Lower lobe of right lung (tissue), 2 donors: ENCODE results near the gene TPP2. TPM values are rescaled to one million over a fixed set of nuclear protein-coding genes. Genes with fewer than 3 reads are reported as not detected.

Experiments used
- ATAC-seq, 2 donors: fragments of 200-7000 bp; cut with Tn5 transposase; one replicate each; pipeline ENCODE4 v1.9.1; 2020 to 2022; ENCODE audit warnings: mild to moderate bottlenecking in 2 of 2, moderate library complexity in 2 of 2
- DNase-seq: peaks from one replicate; pipeline ENCODE4 v3.0.0-alpha.2; 2020
- H3K27ac ChIP-seq: fragments of 200-600 bp; one replicate; pipeline ENCODE4 v1.8.0; 2022
- H3K27me3 ChIP-seq: fragments of 200-600 bp; one replicate; pipeline ENCODE4 v1.8.0; 2022; ENCODE audit warnings: low read depth
- H3K36me3 ChIP-seq: fragments of 200-600 bp; one replicate; pipeline ENCODE4 v1.8.0; 2022; ENCODE audit warnings: mild to moderate bottlenecking
- H3K4me1 ChIP-seq: fragments of 200-600 bp; one replicate; pipeline ENCODE4 v1.8.0; 2022
- H3K4me3 ChIP-seq: fragments of 200-600 bp; one replicate; pipeline ENCODE4 v1.8.0; 2022; ENCODE audit warnings: mild to moderate bottlenecking
- H3K9me3 ChIP-seq: fragments of 200-600 bp; one replicate; pipeline ENCODE4 v1.8.0; 2022
- intact Hi-C: fragments of 100-400 bp; cut with DNase I; formaldehyde crosslinking; loops from one replicate; pipeline ENCODE4 v1.11.0; 2022
- total RNA-seq: library from RNA; stranded (reverse); fragmentation: NEBNext Ultra II Directional; extraction: Animal tissue kit (Norgen Biotek cat#: 25700); gene quantifications from one replicate; pipeline ENCODE4 v1.2.1, GENCODE V29; 2021
- TF ChIP-seq, protein P1 (sequence below): fragments of 200-600 bp; IDR thresholded peaks from one replicate; pipeline ENCODE4 v1.8.0; 2022; ENCODE audit warnings: antibody characterized with exemption, mild to moderate bottlenecking
- donor health status: DM: no; HTN: yes; CAD: no; lungs with severe emphysema.

The TPP2 gene
- total RNA-seq, 1 donor from 2014 or later: 41.7 TPM

GRCh38 chr13:102697929-102698648 is 101.3 kb downstream of the TPP2 start:
- Histone ChIP-seq H3K27me3 (peaks cover 8% of the 10 kb centered on the region), H3K4me3 (no peak overlapping the region), H3K9me3 (no peaks in the 10 kb centered on the region), H3K4me1 (no peaks in the 10 kb centered on the region), H3K36me3 (no peaks in the 10 kb centered on the region), H3K27ac (no peak overlapping the region)
- no peak for DNase-seq
- TF ChIP-seq, protein P1, sequence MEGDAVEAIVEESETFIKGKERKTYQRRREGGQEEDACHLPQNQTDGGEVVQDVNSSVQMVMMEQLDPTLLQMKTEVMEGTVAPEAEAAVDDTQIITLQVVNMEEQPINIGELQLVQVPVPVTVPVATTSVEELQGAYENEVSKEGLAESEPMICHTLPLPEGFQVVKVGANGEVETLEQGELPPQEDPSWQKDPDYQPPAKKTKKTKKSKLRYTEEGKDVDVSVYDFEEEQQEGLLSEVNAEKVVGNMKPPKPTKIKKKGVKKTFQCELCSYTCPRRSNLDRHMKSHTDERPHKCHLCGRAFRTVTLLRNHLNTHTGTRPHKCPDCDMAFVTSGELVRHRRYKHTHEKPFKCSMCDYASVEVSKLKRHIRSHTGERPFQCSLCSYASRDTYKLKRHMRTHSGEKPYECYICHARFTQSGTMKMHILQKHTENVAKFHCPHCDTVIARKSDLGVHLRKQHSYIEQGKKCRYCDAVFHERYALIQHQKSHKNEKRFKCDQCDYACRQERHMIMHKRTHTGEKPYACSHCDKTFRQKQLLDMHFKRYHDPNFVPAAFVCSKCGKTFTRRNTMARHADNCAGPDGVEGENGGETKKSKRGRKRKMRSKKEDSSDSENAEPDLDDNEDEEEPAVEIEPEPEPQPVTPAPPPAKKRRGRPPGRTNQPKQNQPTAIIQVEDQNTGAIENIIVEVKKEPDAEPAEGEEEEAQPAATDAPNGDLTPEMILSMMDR: no peak
- intact Hi-C loops: no loop called here
- no peak for ATAC-seq

GRCh38 chr13:102698649-102698980 is 101.8 kb downstream of the TPP2 start:
- Histone ChIP-seq H3K36me3 (no peaks in the 10 kb centered on the region), H3K27ac (no peak overlapping the region), H3K27me3 (peaks cover 2% of the 10 kb centered on the region), H3K4me1 (no peaks in the 10 kb centered on the region), H3K9me3 (no peaks in the 10 kb centered on the region), H3K4me3 (no peak overlapping the region)
- intact Hi-C loops: no loop called here
- TF ChIP-seq, protein P1: no peak
- ATAC-seq: no peak
- no peak for DNase-seq

DNA sequence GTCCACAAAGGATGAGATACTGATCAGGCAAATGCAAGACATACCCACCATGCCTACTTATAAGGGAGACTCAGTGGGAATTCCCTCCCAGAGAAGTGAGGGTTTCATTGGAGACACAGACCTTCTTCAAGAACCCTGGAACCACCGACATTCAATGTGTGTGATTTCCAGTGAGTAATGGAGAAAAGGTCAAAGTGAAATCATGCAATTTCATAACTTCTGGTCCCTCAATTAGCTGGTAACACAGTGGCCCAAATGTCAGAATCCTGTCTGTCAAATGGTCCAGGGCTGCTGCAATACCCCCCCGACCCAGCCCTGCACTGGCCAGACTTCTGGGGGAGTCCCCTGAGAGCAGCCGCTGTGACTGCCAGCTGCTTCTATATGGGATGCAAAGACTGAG is 102.7 kb downstream of the TPP2 start:
- intact Hi-C loops: no loop called here
- Histone ChIP-seq H3K27ac (no peak overlapping the region), H3K27me3 (no peaks in the 10 kb centered on the region), H3K9me3 (no peaks in the 10 kb centered on the region), H3K36me3 (no peaks in the 10 kb centered on the region), H3K4me3 (no peak overlapping the region), H3K4me1 (no peaks in the 10 kb centered on the region)
- DNase-seq (no peak), ATAC-seq (no peak)
- TF ChIP-seq, protein P1: no peak

DNA sequence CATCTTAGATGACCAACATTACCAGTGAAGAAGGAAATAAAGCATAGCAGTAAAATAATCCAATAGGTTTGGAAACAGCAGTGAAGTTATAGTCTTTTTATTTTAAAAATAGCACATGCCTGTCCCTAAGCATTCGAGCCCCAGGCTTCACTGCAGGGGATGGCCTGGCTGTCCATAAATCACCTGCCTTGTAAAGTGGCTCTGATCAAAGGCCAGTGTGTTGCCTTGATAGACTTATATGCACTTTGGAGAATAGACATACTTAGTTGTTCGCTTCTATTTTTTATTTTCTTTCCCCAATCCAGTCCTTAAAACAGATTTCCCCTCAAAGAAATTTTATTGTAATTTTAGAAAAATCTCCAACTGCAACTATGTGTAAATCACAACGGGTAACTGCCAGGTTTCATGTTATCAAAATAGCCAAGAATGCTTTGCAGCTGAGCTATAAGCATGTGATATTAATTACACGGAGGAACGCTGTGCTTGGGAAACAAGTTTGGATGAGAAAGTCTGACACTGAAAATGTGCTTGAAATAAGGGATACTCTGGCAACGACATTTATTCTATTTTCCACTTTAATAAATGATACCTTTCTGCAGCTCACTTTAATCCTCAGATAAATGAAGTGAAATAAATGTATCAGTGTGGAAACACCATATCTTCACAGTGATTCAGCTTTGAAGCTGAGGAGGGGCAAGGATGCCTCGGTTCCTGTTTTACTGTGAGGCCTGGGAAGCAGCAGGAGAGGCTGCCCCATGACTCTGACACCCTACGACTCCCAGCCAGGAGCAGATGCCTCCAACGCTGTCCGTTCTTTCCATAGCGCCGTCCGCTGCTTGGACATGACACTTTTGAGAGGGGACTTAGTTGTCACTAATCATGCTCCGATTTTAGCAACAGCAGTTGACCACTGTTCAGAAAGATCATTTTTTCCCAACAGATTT is 103.6 kb downstream of the TPP2 start:
- no peak for ATAC-seq
- H3K27ac ChIP-seq: no peak overlapping the region
- DNase-seq: no peak

GRCh38 chr13:102701331-102701730 is 104.5 kb downstream of the TPP2 start:
- H3K36me3 ChIP-seq: no peaks in the 10 kb centered on the region
- no peak overlapping the region for H3K27ac ChIP-seq
- no peaks in the 10 kb centered on the region for H3K27me3 ChIP-seq
- no peaks in the 10 kb centered on the region for H3K9me3 ChIP-seq
- TF ChIP-seq, protein P1: no peak
- H3K4me3 ChIP-seq: no peak overlapping the region
- ATAC-seq (no peak), DNase-seq (no peak)
- intact Hi-C loops: no loop called here
- H3K4me1 ChIP-seq: no peaks in the 10 kb centered on the region

More for the DNA sequence above, 103.6 kb downstream of the TPP2 start:
- no peaks in the 10 kb centered on the region for H3K4me1 ChIP-seq
- TF ChIP-seq, protein P1: no peak
- intact Hi-C loops: no loop called here
- H3K4me3 ChIP-seq: no peak overlapping the region
- H3K9me3 ChIP-seq: no peaks in the 10 kb centered on the region
- no peaks in the 10 kb centered on the region for H3K27me3 ChIP-seq
- H3K36me3 ChIP-seq: no peaks in the 10 kb centered on the region
